CD14-positive monocyte (primary cell): ENCODE data around the gene LCP1. TPM values are rescaled to one million over a fixed set of nuclear protein-coding genes. Genes with fewer than 3 reads are reported as not detected.

Source experiments
- DNase-seq, 3 donors: peaks; one replicate each; pipeline ENCODE4 v3.0.0-alpha.2; 2011 to 2022
- H2AFZ ChIP-seq: 2 replicates; pipeline ENCODE4 v1.6.0; 2012; ENCODE audit warnings: mild to moderate bottlenecking, low read depth, low read length, inconsistent platforms; ENCODE audit not compliant: insufficient read depth, poor library complexity, severe bottlenecking
- H3K27ac ChIP-seq, 2 donors: 1 replicate in 1 of 2; 2 replicates in 1 of 2; pipeline ENCODE4 v1.5.1; 2012 to 2013; ENCODE audit warnings: low read length in 2 of 2, control low read depth in 1 of 2, inconsistent platforms in 1 of 2, low read depth in 1 of 2, mild to moderate bottlenecking in 1 of 2
- H3K27me3 ChIP-seq, 2 donors: one replicate each; pipeline versions ENCODE4 v1.6.0 to v1.6.1; 2011 to 2013; ENCODE audit warnings: low read length in 2 of 2; ENCODE audit not compliant: control insufficient read depth in 2 of 2, insufficient read depth in 2 of 2
- H3K36me3 ChIP-seq, 2 donors: replicated peaks in 1 of 2; 1 replicate in 1 of 2; 2 replicates in 1 of 2; pipeline versions ENCODE4 v1.5.1 to v1.6.1; 2012 to 2013; ENCODE audit warnings: low read length in 2 of 2, control low read depth in 1 of 2, inconsistent platforms in 1 of 2, mild to moderate bottlenecking in 1 of 2; ENCODE audit not compliant: insufficient read depth in 2 of 2, control insufficient read depth in 1 of 2
- H3K4me1 ChIP-seq, 2 donors: 1 replicate in 1 of 2; 2 replicates in 1 of 2; pipeline versions ENCODE4 v1.5.1 to v1.6.1; 2012 to 2013; ENCODE audit warnings: low read length in 2 of 2, control low read depth in 1 of 2, inconsistent platforms in 1 of 2, mild to moderate bottlenecking in 1 of 2, moderate library complexity in 1 of 2; ENCODE audit not compliant: insufficient read depth in 2 of 2, control insufficient read depth in 1 of 2
- H3K4me2 ChIP-seq: replicated peaks from 2 replicates; pipeline ENCODE3; 2012; ENCODE audit warnings: low read length, moderate library complexity, mild to moderate bottlenecking; ENCODE audit not compliant: poor library complexity, severe bottlenecking; ENCODE audit errors: extremely low read depth
- H3K4me3 ChIP-seq, 3 experiments: fragments of 200-600 bp in 1 of 3; sonication (generic) in 1 of 3; replicated peaks in 1 of 3; 1 replicate in 2 of 3; 2 replicates in 1 of 3; pipeline ENCODE4 v1.5.1; 2011 to 2013; ENCODE audit warnings: low read length in 3 of 3, mild to moderate bottlenecking in 3 of 3, control low read depth in 2 of 3, low read depth in 2 of 3, inconsistent platforms in 1 of 3, moderate library complexity in 1 of 3
- H3K79me2 ChIP-seq: 2 replicates; pipeline ENCODE4 v1.6.0; 2012; ENCODE audit warnings: mild to moderate bottlenecking, control low read depth, inconsistent platforms, low read length, moderate library complexity; ENCODE audit not compliant: insufficient read depth
- H3K9ac ChIP-seq: 2 replicates; pipeline ENCODE4 v1.6.0; 2017; ENCODE audit warnings: low read length, mild to moderate bottlenecking; ENCODE audit not compliant: insufficient read depth, poor library complexity, severe bottlenecking
- H3K9me3 ChIP-seq, 2 donors: replicated peaks in 1 of 2; 1 replicate in 1 of 2; 2 replicates in 1 of 2; pipeline versions ENCODE4 v1.5.1 to v1.6.1; 2012 to 2013; ENCODE audit warnings: low read length in 2 of 2, control low read depth in 1 of 2; ENCODE audit not compliant: control insufficient read depth in 1 of 2, insufficient read depth in 1 of 2
- H4K20me1 ChIP-seq: 2 replicates; pipeline ENCODE4 v1.6.0; 2012; ENCODE audit warnings: mild to moderate bottlenecking, low read length, control low read depth, moderate library complexity; ENCODE audit not compliant: insufficient read depth
- H3K27ac Mint-ChIP-seq, 7 donors: one replicate each; pipeline ENCODE4 v1.8.0; 2020; ENCODE audit warnings: mild to moderate bottlenecking in 7 of 7, mixed read lengths in 7 of 7, moderate library complexity in 6 of 7, inconsistent platforms in 2 of 7
- H3K27me3 Mint-ChIP-seq, 3 donors: one replicate each; pipeline ENCODE4 v1.8.0; 2021 to 2022; ENCODE audit warnings: low read depth in 3 of 3, mild to moderate bottlenecking in 3 of 3, mixed read lengths in 3 of 3, moderate library complexity in 3 of 3, inconsistent platforms in 1 of 3
- H3K36me3 Mint-ChIP-seq, 2 donors: one replicate each; pipeline ENCODE4 v1.8.0; 2020; ENCODE audit warnings: mixed read lengths in 2 of 2, inconsistent platforms in 1 of 2, mild to moderate bottlenecking in 1 of 2
- H3K4me1 Mint-ChIP-seq: one replicate; pipeline ENCODE4 v1.8.0; 2020; ENCODE audit warnings: mild to moderate bottlenecking, mixed read lengths
- H3K4me3 Mint-ChIP-seq, 2 donors: one replicate each; pipeline ENCODE4 v1.8.0; 2020; ENCODE audit warnings: mild to moderate bottlenecking in 2 of 2, mixed read lengths in 2 of 2, moderate library complexity in 1 of 2
- H3K9me3 Mint-ChIP-seq, 7 donors: one replicate each; pipeline ENCODE4 v1.8.0; 2020 to 2022; ENCODE audit warnings: mixed read lengths in 7 of 7, mild to moderate bottlenecking in 6 of 7, moderate library complexity in 6 of 7, inconsistent platforms in 2 of 7
- CTCF ChIP-seq: fragments of 200-600 bp; IDR thresholded peaks from one replicate; pipeline ENCODE4 v1.8.0; 2022; ENCODE audit warnings: antibody characterized with exemption, mild to moderate bottlenecking
- WGBS: methylation state at CpG from one replicate; pipeline ENCODE4 v1.1.5; 2013; ENCODE audit warnings: missing lambda C conversion rate; ENCODE audit not compliant: insufficient coverage; 5-methylcytosine and 5-hydroxymethylcytosine counted together
- intact Hi-C, 2 donors: fragments of 100-400 bp; cut with micrococcal nuclease; formaldehyde crosslinking; loops; one replicate each; pipeline versions ENCODE4 v1.15.0 to v1.15.1; 2023
- polyA plus RNA-seq, 3 donors: library from polyadenylated mRNA; depleted of rRNA in 1 of 3; unstranded in 2 of 3; stranded (reverse) in 1 of 3; fragments of 300-500 nt in 2 of 3; fragments of >200 nt in 1 of 3; fragmentation: Illumina TruSeq in 2 of 3; gene quantifications; 1 replicate in 2 of 3; 2 replicates in 1 of 3; pipeline ENCODE4 v1.2.3, GENCODE V29; 2012 to 2021

LCP1 gene
- polyA plus RNA-seq, 3 donors: 653 to 2,003 (median 1,636) TPM

GRCh38 chr13:46176756-46177155 lies 5.2 kb downstream of the LCP1 start:
- peaks cover 47 to 64% of the 10 kb centered on the region in 2 donors for H3K36me3 Mint-ChIP-seq
- peaks cover 0 to 6% (median 0%) of the 10 kb centered on the region in 3 donors for H3K27me3 Mint-ChIP-seq
- H3K9me3 ChIP-seq: no peaks in the 10 kb centered on the region
- peaks cover 56 to 79% of the 10 kb centered on the region in 2 donors for H3K4me1 ChIP-seq
- H3K4me3 Mint-ChIP-seq: peak overlapping the region; percentile 82 to 98
- peak overlapping the region; percentile 61 to 98 (median 98) for H3K4me3 ChIP-seq
- peaks cover 97% of the 10 kb centered on the region for H3K79me2 ChIP-seq
- H2AFZ ChIP-seq: no peak overlapping the region
- intact Hi-C loops: loop anchor here in 1 of 2 donors (10.0 kb wide), 1 partner anchor 228 kb away; no protein-coding TSS in a partner anchor
- TF ChIP-seq CTCF: no peak
- DNase-seq: peak; percentile 80 to 90 (median 87)
- peak overlapping the region; percentile 73 to 95 for H3K27ac ChIP-seq
- H3K4me1 Mint-ChIP-seq: peaks cover 64% of the 10 kb centered on the region
- peak overlapping the region; percentile 97 for H3K4me2 ChIP-seq
- peak overlapping the region; percentile 88 to 98 (median 96) for H3K27ac Mint-ChIP-seq
- H3K9me3 Mint-ChIP-seq: peaks cover 0 to 4% (median 0%) of the 10 kb centered on the region in 7 donors
- peaks cover 83% of the 10 kb centered on the region for H4K20me1 ChIP-seq
- peaks cover 8 to 22% of the 10 kb centered on the region in 2 donors for H3K36me3 ChIP-seq
- peak overlapping the region; percentile 51 for H3K9ac ChIP-seq
- H3K27me3 ChIP-seq: no peaks in the 10 kb centered on the region
- 0% methylated on average over 1 of the region's 3 CpGs for WGBS

- Mint-ChIP-seq H3K27ac (peak overlapping the region; percentile 96 to 99 (median 98)), H3K4me3 (peak overlapping the region; percentile 71 to 87), H3K36me3 (peaks cover 61 to 77% of the 10 kb centered on the region in 2 donors), H3K4me1 (peaks cover 92% of the 10 kb centered on the region), H3K27me3 (peaks cover 0 to 3% (median 0%) of the 10 kb centered on the region in 3 donors), H3K9me3 (peaks cover 0 to 2% (median 0%) of the 10 kb centered on the region in 7 donors)
- Histone ChIP-seq H3K27me3 (no peaks in the 10 kb centered on the region), H3K4me1 (peaks cover 84 to 100% of the 10 kb centered on the region in 2 donors), H3K36me3 (peaks cover 14 to 30% of the 10 kb centered on the region in 2 donors), H3K9me3 (no peaks in the 10 kb centered on the region), H4K20me1 (peaks cover 89% of the 10 kb centered on the region), H3K9ac (peak overlapping the region; percentile 48), H3K79me2 (peaks cover 97% of the 10 kb centered on the region), H3K4me2 (peak overlapping the region; percentile 97), H3K27ac (peak overlapping the region; percentile 90 to 95), H3K4me3 (peak overlapping the region; percentile 9 to 98 (median 39)), H2AFZ (no peak overlapping the region)
- DNase-seq: peak; percentile 78 to 94 (median 86)
- WGBS: 80% methylated on average over 1 of the region's 2 CpGs
- intact Hi-C loops: loop anchor here in 1 of 2 donors (10.0 kb wide), 1 partner anchor 231 kb away; no protein-coding TSS in a partner anchor
- TF ChIP-seq CTCF: no peak
Observed at GRCh38 chr13:46173656-46174055, 8.3 kb downstream of the LCP1 start.
